Parathyroid adenoma (tissue), 2 donors: Measurements from ENCODE around the gene MYEOV.

Experiments
- H2AFZ ChIP-seq: fragments of 300-600 bp; sonication (generic); one replicate; pipeline ENCODE4 v1.7.0; 2017; ENCODE audit warnings: antibody characterized with exemption, mild to moderate bottlenecking
- H3K27ac ChIP-seq: fragments of 300-600 bp; sonication (generic); one replicate; pipeline ENCODE4 v1.7.0; 2017
- H3K27me3 ChIP-seq: fragments of 300-600 bp; sonication (generic); one replicate; pipeline ENCODE4 v1.7.0; 2017; ENCODE audit warnings: low read length; ENCODE audit not compliant: control insufficient read depth, insufficient read depth
- H3K36me3 ChIP-seq: fragments of 300-600 bp; sonication (generic); one replicate; pipeline ENCODE4 v1.7.0; 2017; ENCODE audit warnings: low read length; ENCODE audit not compliant: control insufficient read depth, insufficient read depth
- H3K4me1 ChIP-seq: fragments of 300-600 bp; sonication (generic); one replicate; pipeline ENCODE4 v1.7.0; 2017; ENCODE audit warnings: control low read depth
- H3K4me2 ChIP-seq: fragments of 300-600 bp; sonication (generic); one replicate; pipeline ENCODE4 v1.7.0; 2017; ENCODE audit warnings: low read length
- H3K4me3 ChIP-seq: fragments of 300-600 bp; sonication (generic); one replicate; pipeline ENCODE4 v1.7.0; 2017; ENCODE audit warnings: low read depth, low read length
- H3K79me2 ChIP-seq: fragments of 300-600 bp; sonication (generic); one replicate; pipeline ENCODE4 v1.7.0; 2017; ENCODE audit warnings: control low read depth
- H3K9ac ChIP-seq: fragments of 300-600 bp; sonication (generic); one replicate; pipeline ENCODE4 v1.7.0; 2017; ENCODE audit warnings: mild to moderate bottlenecking
- H3K9me3 ChIP-seq: fragments of 300-600 bp; sonication (generic); one replicate; pipeline ENCODE4 v1.7.0; 2017; ENCODE audit warnings: low read length; ENCODE audit not compliant: control insufficient read depth
- TF ChIP-seq, protein P1 (sequence below): fragments of 300-600 bp; sonication (generic); IDR thresholded peaks from one replicate; pipeline ENCODE4 v1.7.0; 2017; ENCODE audit warnings: antibody characterized with exemption, mild to moderate bottlenecking
- donor health status: primary hyperparathyroidism.

The MYEOV gene

GRCh38 chr11:69325446-69325845, 31.5 kb downstream of the MYEOV start:
- Histone ChIP-seq H3K4me1 (no peaks in the 10 kb centered on the region), H3K36me3 (no peaks in the 10 kb centered on the region), H3K4me3 (no peak overlapping the region), H3K4me2 (no peak overlapping the region), H3K27ac (no peak overlapping the region), H2AFZ (no peak overlapping the region), H3K9ac (no peak overlapping the region), H3K9me3 (no peaks in the 10 kb centered on the region), H3K27me3 (no peaks in the 10 kb centered on the region), H3K79me2 (no peaks in the 10 kb centered on the region)
- TF ChIP-seq, protein P1, sequence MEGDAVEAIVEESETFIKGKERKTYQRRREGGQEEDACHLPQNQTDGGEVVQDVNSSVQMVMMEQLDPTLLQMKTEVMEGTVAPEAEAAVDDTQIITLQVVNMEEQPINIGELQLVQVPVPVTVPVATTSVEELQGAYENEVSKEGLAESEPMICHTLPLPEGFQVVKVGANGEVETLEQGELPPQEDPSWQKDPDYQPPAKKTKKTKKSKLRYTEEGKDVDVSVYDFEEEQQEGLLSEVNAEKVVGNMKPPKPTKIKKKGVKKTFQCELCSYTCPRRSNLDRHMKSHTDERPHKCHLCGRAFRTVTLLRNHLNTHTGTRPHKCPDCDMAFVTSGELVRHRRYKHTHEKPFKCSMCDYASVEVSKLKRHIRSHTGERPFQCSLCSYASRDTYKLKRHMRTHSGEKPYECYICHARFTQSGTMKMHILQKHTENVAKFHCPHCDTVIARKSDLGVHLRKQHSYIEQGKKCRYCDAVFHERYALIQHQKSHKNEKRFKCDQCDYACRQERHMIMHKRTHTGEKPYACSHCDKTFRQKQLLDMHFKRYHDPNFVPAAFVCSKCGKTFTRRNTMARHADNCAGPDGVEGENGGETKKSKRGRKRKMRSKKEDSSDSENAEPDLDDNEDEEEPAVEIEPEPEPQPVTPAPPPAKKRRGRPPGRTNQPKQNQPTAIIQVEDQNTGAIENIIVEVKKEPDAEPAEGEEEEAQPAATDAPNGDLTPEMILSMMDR = no peak

DNA sequence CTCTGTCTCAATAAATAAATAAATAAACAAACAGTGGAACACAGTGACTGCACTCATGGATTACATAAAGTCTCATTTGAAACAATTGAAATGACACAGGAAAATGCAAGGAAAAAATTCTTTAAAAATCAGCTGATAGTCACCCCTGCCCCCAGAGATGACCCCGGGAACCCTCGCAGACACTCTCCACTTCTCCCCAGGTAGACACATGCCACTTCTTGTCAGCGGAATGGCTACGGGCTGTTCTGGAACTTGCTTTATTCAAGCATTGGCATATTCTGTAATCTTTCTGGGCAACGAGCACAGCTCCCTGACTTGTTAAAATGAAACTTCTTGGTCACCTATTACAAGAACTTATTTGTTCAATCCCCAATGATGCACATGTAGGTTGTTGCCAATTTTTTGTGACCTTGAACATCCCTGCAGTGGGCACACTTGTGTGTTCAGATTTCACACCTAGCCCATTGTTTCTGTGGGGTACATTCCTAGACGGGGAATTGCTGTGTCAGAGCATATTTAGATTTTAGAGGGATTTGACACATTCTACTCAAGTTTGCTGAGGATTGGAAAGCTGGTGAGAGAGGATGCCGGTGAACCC, 32.8 kb downstream of the MYEOV start:
- H3K9me3 ChIP-seq = no peaks in the 10 kb centered on the region
- H3K79me2 ChIP-seq = no peaks in the 10 kb centered on the region
- H3K4me3 ChIP-seq = no peak overlapping the region
- no peak overlapping the region for H3K27ac ChIP-seq
- no peaks in the 10 kb centered on the region for H3K4me1 ChIP-seq
- H3K36me3 ChIP-seq = no peaks in the 10 kb centered on the region
- H3K9ac ChIP-seq = no peak overlapping the region
- H3K27me3 ChIP-seq = no peaks in the 10 kb centered on the region
- H2AFZ ChIP-seq = no peak overlapping the region
- TF ChIP-seq, protein P1 = no peak
- H3K4me2 ChIP-seq = no peak overlapping the region

- H3K4me2 ChIP-seq = no peak overlapping the region
- H3K9me3 ChIP-seq = no peaks in the 10 kb centered on the region
- no peaks in the 10 kb centered on the region for H3K4me1 ChIP-seq
- H3K27ac ChIP-seq = no peak overlapping the region
- TF ChIP-seq, protein P1 = no peak
- no peak overlapping the region for H3K4me3 ChIP-seq
- H3K36me3 ChIP-seq = no peaks in the 10 kb centered on the region
- H2AFZ ChIP-seq = no peak overlapping the region
- H3K9ac ChIP-seq = no peak overlapping the region
- no peaks in the 10 kb centered on the region for H3K27me3 ChIP-seq
- no peaks in the 10 kb centered on the region for H3K79me2 ChIP-seq
These were observed 33.8 kb downstream of the MYEOV start for GRCh38 chr11:69327741-69328191.

DNA sequence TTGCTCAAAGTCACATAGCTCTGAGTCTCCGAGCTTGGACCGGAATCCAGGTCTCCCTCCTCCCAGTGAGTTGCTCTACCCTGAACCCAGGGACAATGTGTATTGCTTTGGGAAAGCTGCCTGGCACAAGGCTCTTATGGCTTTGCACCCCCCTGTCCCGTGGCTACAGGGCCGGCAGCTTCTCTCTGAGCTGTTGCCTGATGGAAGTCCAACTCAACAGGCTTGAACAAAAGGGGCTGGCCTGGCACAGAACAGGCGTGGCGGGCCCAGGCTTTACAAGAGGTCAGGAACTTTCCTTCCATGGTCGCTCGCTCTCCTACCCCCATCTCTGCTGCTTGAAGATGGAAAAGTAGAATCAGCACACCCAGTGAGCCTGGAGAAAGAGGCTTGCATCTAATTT, 34.3 kb downstream of the MYEOV start:
- Histone ChIP-seq H3K4me2 (no peak overlapping the region), H3K4me1 (no peaks in the 10 kb centered on the region), H3K36me3 (no peaks in the 10 kb centered on the region), H3K27me3 (no peaks in the 10 kb centered on the region), H2AFZ (no peak overlapping the region), H3K27ac (no peak overlapping the region), H3K4me3 (no peak overlapping the region), H3K9ac (no peak overlapping the region), H3K9me3 (no peaks in the 10 kb centered on the region), H3K79me2 (no peaks in the 10 kb centered on the region)
- TF ChIP-seq, protein P1 = no peak

DNA sequence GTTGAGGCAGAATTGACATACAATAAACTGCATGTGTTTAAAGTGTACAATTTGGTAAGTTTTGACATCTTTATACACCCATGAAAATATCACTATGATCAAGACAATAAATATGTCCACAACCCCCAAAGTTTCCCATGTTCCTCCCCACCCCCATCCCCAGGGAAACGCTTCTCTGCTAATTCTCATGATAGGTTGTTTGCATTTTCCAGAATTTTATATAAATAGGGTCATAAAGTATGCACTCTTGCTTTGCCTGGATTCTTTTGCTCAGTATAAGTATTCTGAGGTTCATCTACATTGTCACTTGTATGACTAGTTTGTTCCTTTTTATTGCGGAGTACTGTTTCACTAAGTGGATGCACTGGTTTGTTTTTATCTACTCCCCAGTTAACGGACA, 35.6 kb downstream of the MYEOV start:
- Histone ChIP-seq H2AFZ (no peak overlapping the region), H3K36me3 (no peaks in the 10 kb centered on the region), H3K9ac (no peak overlapping the region), H3K4me1 (no peaks in the 10 kb centered on the region), H3K9me3 (no peaks in the 10 kb centered on the region), H3K27me3 (no peaks in the 10 kb centered on the region), H3K4me2 (no peak overlapping the region), H3K4me3 (no peak overlapping the region), H3K27ac (no peak overlapping the region), H3K79me2 (no peaks in the 10 kb centered on the region)
- TF ChIP-seq, protein P1 = no peak
